Activated CD8-positive, alpha-beta T cell treated with anti-CD3 and anti-CD28 coated beads for 36 hours (primary cell): Measurements from ENCODE around the gene SP140. TPM values are rescaled to one million over a fixed set of nuclear protein-coding genes. Genes with fewer than 3 reads are reported as not detected.
"Not testable (repeated sequence)": the region's sequence is repeated elsewhere in the genome, so short reads cannot be mapped to it uniquely, and the experiment has no call there.

Experiments
- ATAC-seq: fragments of 200-7000 bp; cut with Tn5 transposase; one replicate; pipeline ENCODE4 v1.10.0; 2021; ENCODE audit warnings: mild to moderate bottlenecking, moderate library complexity
- CTCF ChIA-PET: fragments of 350-600 bp; sonication (Branson Sonifier 250); formaldehyde crosslinking; loops from one replicate; lab custom pipeline; 2021; ENCODE audit warnings: antibody characterized with exemption; lab: Charles Lee
- POLR2A ChIA-PET: fragments of 350-600 bp; sonication (Branson Sonifier 250); formaldehyde crosslinking; loops from one replicate; lab custom pipeline; 2021; ENCODE audit warnings: antibody characterized with exemption; lab: Charles Lee
- DNase-seq: peaks from one replicate; pipeline ENCODE4 v3.0.0-alpha.2; 2020
- H3K27ac Mint-ChIP-seq: one replicate; pipeline ENCODE4 v1.8.0; 2021; ENCODE audit warnings: mild to moderate bottlenecking, mixed read lengths
- H3K27me3 Mint-ChIP-seq: one replicate; pipeline ENCODE4 v1.8.0; 2021; ENCODE audit warnings: mixed read lengths
- H3K36me3 Mint-ChIP-seq: one replicate; pipeline ENCODE4 v1.8.0; 2021; ENCODE audit warnings: low read depth, mixed read lengths
- H3K4me1 Mint-ChIP-seq: one replicate; pipeline ENCODE4 v1.8.0; 2021; ENCODE audit warnings: low read depth, mixed read lengths
- H3K4me3 Mint-ChIP-seq: one replicate; pipeline ENCODE4 v1.8.0; 2021; ENCODE audit warnings: mild to moderate bottlenecking, moderate library complexity, mixed read lengths
- H3K9me3 Mint-ChIP-seq: one replicate; pipeline ENCODE4 v1.8.0; 2021; ENCODE audit warnings: mixed read lengths
- intact Hi-C: fragments of 100-400 bp; cut with micrococcal nuclease; formaldehyde crosslinking; loops from one replicate; pipeline ENCODE4 v1.10.0; 2022
- total RNA-seq, 2 experiments: library from RNA; stranded (reverse); gene quantifications; one replicate each; pipeline ENCODE4 v1.2.3, GENCODE V29; 2021
- TF ChIP-seq, protein P1 (sequence below): fragments of 200-600 bp; IDR thresholded peaks from one replicate; pipeline ENCODE4 v1.8.0; 2022; ENCODE audit warnings: antibody characterized with exemption, mild to moderate bottlenecking

SP140 gene
- total RNA-seq, 2 experiments from 2014 or later: 78.1 to 78.3 TPM

DNA sequence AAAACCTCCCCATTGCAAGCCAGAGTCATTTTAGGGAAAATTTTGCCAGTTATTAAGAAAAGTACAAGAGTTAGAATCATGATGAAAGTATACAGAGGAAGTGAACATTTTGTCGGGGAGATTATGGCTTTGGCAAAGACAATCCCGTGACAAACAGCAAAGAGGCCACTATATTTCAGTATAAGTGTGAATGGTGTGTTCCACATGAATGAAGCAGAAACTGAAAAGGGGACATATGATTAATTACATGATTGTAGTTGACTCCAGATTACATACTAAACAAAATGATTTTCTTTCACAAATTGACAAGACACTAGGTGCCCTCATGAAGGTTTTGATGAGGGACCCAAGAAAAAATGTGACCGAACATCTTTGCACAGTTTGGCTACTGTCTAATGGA, 42.0 kb downstream of the SP140 start:
- Mint-ChIP-seq H3K27me3 (no peaks in the 10 kb centered on the region), H3K27ac (peak overlapping the region; percentile 19), H3K36me3 (peaks cover 73% of the 10 kb centered on the region), H3K9me3 (peaks cover 6% of the 10 kb centered on the region), H3K4me3 (no peak overlapping the region), H3K4me1 (peaks cover 57% of the 10 kb centered on the region)
- CTCF ChIA-PET: no interaction called here
- ATAC-seq (peak; percentile 31), DNase-seq (no peak)
- POLR2A ChIA-PET: no interaction called here
- TF ChIP-seq, protein P1, sequence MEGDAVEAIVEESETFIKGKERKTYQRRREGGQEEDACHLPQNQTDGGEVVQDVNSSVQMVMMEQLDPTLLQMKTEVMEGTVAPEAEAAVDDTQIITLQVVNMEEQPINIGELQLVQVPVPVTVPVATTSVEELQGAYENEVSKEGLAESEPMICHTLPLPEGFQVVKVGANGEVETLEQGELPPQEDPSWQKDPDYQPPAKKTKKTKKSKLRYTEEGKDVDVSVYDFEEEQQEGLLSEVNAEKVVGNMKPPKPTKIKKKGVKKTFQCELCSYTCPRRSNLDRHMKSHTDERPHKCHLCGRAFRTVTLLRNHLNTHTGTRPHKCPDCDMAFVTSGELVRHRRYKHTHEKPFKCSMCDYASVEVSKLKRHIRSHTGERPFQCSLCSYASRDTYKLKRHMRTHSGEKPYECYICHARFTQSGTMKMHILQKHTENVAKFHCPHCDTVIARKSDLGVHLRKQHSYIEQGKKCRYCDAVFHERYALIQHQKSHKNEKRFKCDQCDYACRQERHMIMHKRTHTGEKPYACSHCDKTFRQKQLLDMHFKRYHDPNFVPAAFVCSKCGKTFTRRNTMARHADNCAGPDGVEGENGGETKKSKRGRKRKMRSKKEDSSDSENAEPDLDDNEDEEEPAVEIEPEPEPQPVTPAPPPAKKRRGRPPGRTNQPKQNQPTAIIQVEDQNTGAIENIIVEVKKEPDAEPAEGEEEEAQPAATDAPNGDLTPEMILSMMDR: no peak
- intact Hi-C loops: no loop called here

DNA sequence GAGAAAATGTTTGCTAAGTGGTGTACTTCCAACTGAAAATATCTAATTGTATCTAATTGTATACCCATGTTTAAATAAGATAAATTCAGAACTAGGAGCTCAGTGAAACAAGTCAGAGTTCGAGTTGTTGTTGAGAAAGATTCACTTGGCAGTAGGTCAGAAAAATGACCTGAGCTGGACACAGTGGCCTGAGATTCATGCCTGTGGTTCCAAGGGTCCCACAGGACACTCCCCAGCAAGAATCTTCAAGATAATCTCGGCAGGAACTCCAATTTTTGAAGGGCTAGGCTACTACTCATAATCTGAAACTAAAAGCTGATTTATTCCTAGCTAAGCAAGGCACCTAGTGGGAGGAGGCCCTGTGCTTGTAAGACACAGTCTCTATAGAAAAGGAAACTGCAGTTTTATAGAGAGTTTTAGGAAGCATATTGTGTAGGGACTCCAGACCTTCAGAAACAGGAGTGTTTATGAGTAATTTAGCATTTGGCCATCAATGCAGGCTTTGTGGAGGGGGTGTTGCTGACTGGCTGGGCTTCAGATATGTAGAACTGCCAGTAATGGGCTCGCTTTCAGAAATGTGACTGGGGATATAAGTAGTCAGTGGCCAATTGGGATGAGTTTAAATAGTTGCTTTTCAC, 43.2 kb downstream of the SP140 start:
- ChIA-PET CTCF (interaction anchor here (0.6 kb wide), 1 partner anchor 215 kb away, joined by 3 read pairs; no protein-coding TSS in a partner anchor), POLR2A (no interaction called here)
- Mint-ChIP-seq H3K36me3 (peaks cover 77% of the 10 kb centered on the region), H3K27ac (peak overlapping the region; percentile 64), H3K4me3 (no peak overlapping the region), H3K27me3 (no peaks in the 10 kb centered on the region), H3K9me3 (peaks cover 6% of the 10 kb centered on the region), H3K4me1 (peaks cover 47% of the 10 kb centered on the region)
- peak; percentile 80 for ATAC-seq
- DNase-seq: peak; percentile 28
- intact Hi-C loops: no loop called here
- TF ChIP-seq, protein P1: no peak

- ATAC-seq (peak; percentile 55), DNase-seq (peak; percentile 30)
- H3K27me3 Mint-ChIP-seq: no peaks in the 10 kb centered on the region
- ChIA-PET POLR2A (no interaction called here), CTCF (interaction anchor here (0.6 kb wide), 1 partner anchor 216 kb away, joined by 3 read pairs; no protein-coding TSS in a partner anchor)
- H3K4me3 Mint-ChIP-seq: no peak overlapping the region
- peaks cover 74% of the 10 kb centered on the region for H3K36me3 Mint-ChIP-seq
- peaks cover 6% of the 10 kb centered on the region for H3K9me3 Mint-ChIP-seq
- H3K27ac Mint-ChIP-seq: peak overlapping the region; percentile 64
- intact Hi-C loops: no loop called here
- peaks cover 38% of the 10 kb centered on the region for H3K4me1 Mint-ChIP-seq
- TF ChIP-seq, protein P1: no peak
Measured at GRCh38 chr2:230269715-230270114, 44.2 kb downstream of the SP140 start.

- ATAC-seq: no peak
- TF ChIP-seq, protein P1: no peak
- no peak for DNase-seq
Measured at GRCh38 chr2:230282936-230283335, 57.4 kb downstream of the SP140 start.

GRCh38 chr2:230286048-230286447, 60.5 kb downstream of the SP140 start:
- CTCF ChIA-PET: no interaction called here
- H3K9me3 Mint-ChIP-seq: peaks cover 6% of the 10 kb centered on the region
- DNase-seq (no peak), ATAC-seq (no peak)
- intact Hi-C loops: no loop called here
- peaks cover 23% of the 10 kb centered on the region for H3K4me1 Mint-ChIP-seq
- TF ChIP-seq, protein P1: no peak
- H3K27me3 Mint-ChIP-seq: no peaks in the 10 kb centered on the region
- POLR2A ChIA-PET: no interaction called here
- peaks cover 52% of the 10 kb centered on the region for H3K36me3 Mint-ChIP-seq
- no peak overlapping the region for H3K27ac Mint-ChIP-seq
- no peak overlapping the region for H3K4me3 Mint-ChIP-seq

More at GRCh38 chr2:230282936-230283335, 57.4 kb downstream of the SP140 start:
- Mint-ChIP-seq H3K27ac (no peak overlapping the region), H3K4me1 (peaks cover 8% of the 10 kb centered on the region), H3K9me3 (no peaks in the 10 kb centered on the region), H3K36me3 (peaks cover 33% of the 10 kb centered on the region), H3K4me3 (no peak overlapping the region), H3K27me3 (no peaks in the 10 kb centered on the region)
- CTCF ChIA-PET: no interaction called here
- intact Hi-C loops: no loop called here
- POLR2A ChIA-PET: no interaction called here

DNA sequence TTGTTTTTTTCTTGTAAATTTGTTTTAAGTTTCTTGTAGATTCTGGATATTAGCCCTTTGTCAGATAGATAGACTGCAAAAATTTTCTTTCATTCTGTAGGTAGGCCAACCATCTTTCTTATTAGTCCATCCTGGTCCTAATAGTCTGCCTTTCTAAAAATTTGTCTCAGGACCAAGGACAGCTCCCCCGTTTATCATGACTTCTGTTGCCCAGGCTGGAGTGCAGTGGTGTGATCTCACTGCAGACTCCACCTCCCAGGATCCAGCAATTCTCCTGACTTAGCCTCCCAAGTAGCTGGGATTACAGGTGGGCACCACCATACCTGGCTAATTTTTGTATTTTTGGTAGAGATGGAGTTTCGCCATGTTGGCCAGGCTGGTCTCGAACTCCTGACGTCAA, 63.8 kb downstream of the SP140 start:
- Mint-ChIP-seq H3K36me3 (peaks cover 69% of the 10 kb centered on the region), H3K4me1 (peaks cover 23% of the 10 kb centered on the region)
- ATAC-seq, POLR2A ChIA-PET, H3K27ac Mint-ChIP-seq, intact Hi-C loops, H3K27me3 Mint-ChIP-seq, H3K4me3 Mint-ChIP-seq, H3K9me3 Mint-ChIP-seq: not testable (repeated sequence)
- DNase-seq: peak; percentile 22
- CTCF ChIA-PET: interaction anchor here (1.4 kb wide), 1 partner anchor 23 kb away, joined by 3 read pairs; no protein-coding TSS in a partner anchor
